Omental fat pad (tissue), 4 donors: ENCODE measurements around the gene MTURN. TPM values are rescaled to one million over a fixed set of nuclear protein-coding genes. Genes with fewer than 3 reads are reported as not detected.
"Not testable (repeated sequence)": the region's sequence is repeated elsewhere in the genome, so short reads cannot be mapped to it uniquely, and the experiment has no call there.

Experiments
- ATAC-seq: fragments of 150-250 bp; one replicate; pipeline ENCODE4 v1.9.1; 2016; ENCODE audit warnings: mild to moderate bottlenecking, moderate library complexity; ENCODE audit not compliant: low FRiP score
- DNase-seq: peaks from one replicate; pipeline ENCODE4 v3.0.0-alpha.2; 2019; ENCODE audit warnings: low spot score
- CTCF ChIP-seq, 3 donors: fragments of 450-650 bp; IDR thresholded peaks; one replicate each; pipeline ENCODE4 v1.5.1; 2016 to 2017; ENCODE audit warnings: antibody characterized with exemption in 3 of 3, mild to moderate bottlenecking in 3 of 3, moderate library complexity in 2 of 3
- total RNA-seq, 4 donors: library from RNA; depleted of rRNA; stranded (reverse); fragments of >200 nt; gene quantifications; one replicate each; pipeline ENCODE4 v1.1.0, GENCODE V29; 2016

The MTURN gene
- total RNA-seq, 4 donors from 2014 or later, result 94.7 to 179 (median 122) TPM

- ATAC-seq (peak; percentile 61), DNase-seq (no peak)
- no peak for TF ChIP-seq CTCF (IDR thresholded peaks at IDR 0.05)
Measured at GRCh38 chr7:30093420-30093952, 41.3 kb upstream of the MTURN start.

GRCh38 chr7:30098599-30098998, 36.2 kb upstream of the MTURN start:
- DNase-seq, ATAC-seq: not testable (repeated sequence)

- DNase-seq (no peak), ATAC-seq (no peak)
- TF ChIP-seq CTCF (IDR thresholded peaks at IDR 0.05), result no peak
Measured at GRCh38 chr7:30102281-30102680, 32.5 kb upstream of the MTURN start.

- ATAC-seq (no peak), DNase-seq (no peak)
- no peak for TF ChIP-seq CTCF (IDR thresholded peaks at IDR 0.05)
Measured at GRCh38 chr7:30104157-30104556, 30.6 kb upstream of the MTURN start.

GRCh38 chr7:30112103-30112713, 22.6 kb upstream of the MTURN start:
- ATAC-seq, result no peak
- no peak for TF ChIP-seq CTCF (IDR thresholded peaks at IDR 0.05)
- DNase-seq, result no peak

GRCh38 chr7:30113144-30113543, 21.6 kb upstream of the MTURN start:
- ATAC-seq (no peak), DNase-seq (no peak)
- TF ChIP-seq CTCF (IDR thresholded peaks at IDR 0.05), result no peak

GRCh38 chr7:30114536-30115238, 20.1 kb upstream of the MTURN start:
- DNase-seq, result no peak
- no peak for ATAC-seq
- no peak for TF ChIP-seq CTCF (IDR thresholded peaks at IDR 0.05)
